Mesenchymal stem cell (in vitro differentiated cells and primary cell): Measurements from ENCODE around the gene AQP12A.

Experiments
- DNase-seq: peaks from one replicate; pipeline ENCODE4 v3.0.0-alpha.2; 2013
- H2AFZ ChIP-seq: one replicate; pipeline ENCODE4 v1.6.1; 2013; ENCODE audit warnings: low read depth, mild to moderate bottlenecking, control low read depth, inconsistent platforms, low read length, moderate library complexity
- H2AK5ac ChIP-seq: 2 replicates; pipeline ENCODE4 v1.6.1; 2013; ENCODE audit warnings: low read length, moderate library complexity, mild to moderate bottlenecking, inconsistent platforms; ENCODE audit not compliant: severe bottlenecking
- H2BK120ac ChIP-seq: one replicate; pipeline ENCODE4 v1.6.1; 2013; ENCODE audit warnings: low read depth, mild to moderate bottlenecking, inconsistent platforms, low read length, moderate library complexity
- H2BK12ac ChIP-seq, 2 experiments: one replicate each; pipeline ENCODE4 v1.6.1; 2013; ENCODE audit warnings: inconsistent platforms in 2 of 2, low read length in 2 of 2, mild to moderate bottlenecking in 2 of 2, moderate library complexity in 2 of 2, control low read depth in 1 of 2
- H2BK15ac ChIP-seq: one replicate; pipeline ENCODE4 v1.6.1; 2013; ENCODE audit warnings: mild to moderate bottlenecking, low read depth, inconsistent platforms; ENCODE audit not compliant: poor library complexity, severe bottlenecking
- H2BK5ac ChIP-seq: 2 replicates; pipeline ENCODE4 v1.6.1; 2013; ENCODE audit warnings: low read depth, mild to moderate bottlenecking, low read length, control low read depth, inconsistent platforms; ENCODE audit not compliant: poor library complexity, severe bottlenecking
- H3K14ac ChIP-seq, 2 experiments: one replicate each; pipeline ENCODE4 v1.6.1; 2013; ENCODE audit warnings: inconsistent platforms in 2 of 2, low read length in 2 of 2, control low read depth in 1 of 2, mild to moderate bottlenecking in 1 of 2, moderate library complexity in 1 of 2
- H3K18ac ChIP-seq, 2 experiments: one replicate each; pipeline ENCODE4 v1.6.1; 2013; ENCODE audit warnings: inconsistent platforms in 2 of 2, low read length in 2 of 2, control low read depth in 1 of 2, low read depth in 1 of 2, mild to moderate bottlenecking in 1 of 2
- H3K23ac ChIP-seq, 2 experiments: one replicate each; pipeline ENCODE4 v1.6.1; 2013; ENCODE audit warnings: inconsistent platforms in 2 of 2, low read length in 2 of 2, mild to moderate bottlenecking in 2 of 2, moderate library complexity in 2 of 2, control low read depth in 1 of 2
- H3K27ac ChIP-seq: 2 replicates; pipeline ENCODE4 v1.5.1; 2013; ENCODE audit warnings: mild to moderate bottlenecking, moderate library complexity, low read length, control low read depth, inconsistent platforms; ENCODE audit not compliant: poor library complexity, severe bottlenecking
- H3K27me3 ChIP-seq, 2 experiments: 2 replicates each; pipeline versions ENCODE4 v1.6.1 to v1.7.0; 2013; ENCODE audit warnings: low read length in 2 of 2, mild to moderate bottlenecking in 2 of 2, moderate library complexity in 2 of 2, control low read depth in 1 of 2, inconsistent platforms in 1 of 2; ENCODE audit not compliant: control insufficient read depth in 1 of 2, insufficient read depth in 1 of 2
- H3K36me3 ChIP-seq, 2 experiments: 2 replicates each; pipeline versions ENCODE4 v1.6.1 to v1.7.0; 2013; ENCODE audit warnings: low read length in 2 of 2, control low read depth in 1 of 2, inconsistent platforms in 1 of 2, low read depth in 1 of 2, mild to moderate bottlenecking in 1 of 2; ENCODE audit not compliant: insufficient read depth in 2 of 2, control insufficient read depth in 1 of 2
- H3K4ac ChIP-seq, 2 experiments: one replicate each; pipeline ENCODE4 v1.6.1; 2013; ENCODE audit warnings: inconsistent platforms in 2 of 2, low read length in 2 of 2, mild to moderate bottlenecking in 2 of 2, moderate library complexity in 2 of 2, control low read depth in 1 of 2, low read depth in 1 of 2
- H3K4me1 ChIP-seq: 2 replicates; pipeline ENCODE4 v1.6.1; 2013; ENCODE audit warnings: low read depth, low read length, control low read depth; ENCODE audit not compliant: control insufficient read depth, insufficient read depth
- H3K4me2 ChIP-seq: 2 replicates; pipeline ENCODE4 v1.6.1; 2013; ENCODE audit warnings: low read length, mild to moderate bottlenecking, inconsistent platforms; ENCODE audit not compliant: poor library complexity, severe bottlenecking
- H3K4me3 ChIP-seq, 2 experiments: 2 replicates each; pipeline versions ENCODE4 v1.5.1 to v1.7.0; 2013; ENCODE audit warnings: low read length in 2 of 2, mild to moderate bottlenecking in 2 of 2, control low read depth in 1 of 2, low read depth in 1 of 2; ENCODE audit not compliant: insufficient read depth in 1 of 2
- H3K79me1 ChIP-seq: replicated peaks from 2 replicates; pipeline ENCODE4 v1.6.1; 2013; ENCODE audit warnings: mild to moderate bottlenecking, control low read depth, low read length, inconsistent platforms; ENCODE audit not compliant: poor library complexity, severe bottlenecking
- H3K9ac ChIP-seq: 2 replicates; pipeline ENCODE4 v1.7.0; 2013; ENCODE audit warnings: mild to moderate bottlenecking, low read length, moderate library complexity
- H3K9me3 ChIP-seq: 2 replicates; pipeline ENCODE4 v1.7.0; 2013; ENCODE audit warnings: mild to moderate bottlenecking, low read length; ENCODE audit not compliant: control insufficient read depth
- H4K8ac ChIP-seq: one replicate; pipeline ENCODE4 v1.6.1; 2013; ENCODE audit warnings: inconsistent platforms, mild to moderate bottlenecking, low read length, moderate library complexity
- H4K91ac ChIP-seq: one replicate; pipeline ENCODE4 v1.6.1; 2013; ENCODE audit warnings: mild to moderate bottlenecking, low read length, inconsistent platforms
- WGBS: methylation state at CpG from one replicate; pipeline ENCODE4 v1.1.7; 2013; ENCODE audit warnings: mixed read lengths; 5-methylcytosine and 5-hydroxymethylcytosine counted together

The AQP12A gene

GRCh38 chr2:240687045-240687740, 4.5 kb upstream of the AQP12A start:
- H2BK12ac ChIP-seq: no peak overlapping the region
- no peak overlapping the region for H3K14ac ChIP-seq
- WGBS: 75% methylated on average over 17 of the region's 20 CpGs
- H3K4me3 ChIP-seq: no peak overlapping the region
- no peak overlapping the region for H3K4me2 ChIP-seq
- no peaks in the 10 kb centered on the region for H3K4me1 ChIP-seq
- no peak overlapping the region for H3K23ac ChIP-seq
- no peak overlapping the region for H4K91ac ChIP-seq
- H3K9ac ChIP-seq: no peak overlapping the region
- DNase-seq: no peak
- H3K79me1 ChIP-seq: no peaks in the 10 kb centered on the region
- no peak overlapping the region for H2AK5ac ChIP-seq
- H2BK15ac ChIP-seq: no peak overlapping the region
- H3K27me3 ChIP-seq: peaks cover 4 to 37% of the 10 kb centered on the region in 2 experiments
- no peaks in the 10 kb centered on the region for H3K9me3 ChIP-seq
- H2BK120ac ChIP-seq: no peak overlapping the region
- H3K4ac ChIP-seq: no peak overlapping the region
- no peak overlapping the region for H2AFZ ChIP-seq
- H2BK5ac ChIP-seq: no peak overlapping the region
- no peaks in the 10 kb centered on the region for H3K36me3 ChIP-seq
- no peak overlapping the region for H3K18ac ChIP-seq
- no peak overlapping the region for H3K27ac ChIP-seq
- no peak overlapping the region for H4K8ac ChIP-seq

GRCh38 chr2:240687741-240688552, 3.7 kb upstream of the AQP12A start:
- H3K27me3 ChIP-seq: peaks cover 4 to 37% of the 10 kb centered on the region in 2 experiments
- no peak overlapping the region for H4K91ac ChIP-seq
- H3K79me1 ChIP-seq: no peaks in the 10 kb centered on the region
- no peak overlapping the region for H2BK120ac ChIP-seq
- no peak overlapping the region for H3K23ac ChIP-seq
- WGBS: 84% methylated on average over 14 of the region's 14 CpGs
- no peaks in the 10 kb centered on the region for H3K4me1 ChIP-seq
- no peak overlapping the region for H3K4me2 ChIP-seq
- no peak overlapping the region for H2AK5ac ChIP-seq
- no peak overlapping the region for H2BK15ac ChIP-seq
- H2BK5ac ChIP-seq: no peak overlapping the region
- H3K36me3 ChIP-seq: no peaks in the 10 kb centered on the region
- no peak overlapping the region for H3K4me3 ChIP-seq
- no peak overlapping the region for H2BK12ac ChIP-seq
- no peaks in the 10 kb centered on the region for H3K9me3 ChIP-seq
- no peak overlapping the region for H3K4ac ChIP-seq
- H3K9ac ChIP-seq: no peak overlapping the region
- no peak overlapping the region for H3K27ac ChIP-seq
- H3K18ac ChIP-seq: no peak overlapping the region
- peak overlapping the region in 1 of 2 experiments; percentile 41 for H3K14ac ChIP-seq
- no peak overlapping the region for H4K8ac ChIP-seq
- DNase-seq: no peak
- H2AFZ ChIP-seq: no peak overlapping the region

- H2BK12ac ChIP-seq: no peak overlapping the region
- H3K14ac ChIP-seq: no peak overlapping the region
- no peaks in the 10 kb centered on the region for H3K4me1 ChIP-seq
- H3K23ac ChIP-seq: no peak overlapping the region
- no peak overlapping the region for H3K4me3 ChIP-seq
- no peaks in the 10 kb centered on the region for H3K9me3 ChIP-seq
- H2BK15ac ChIP-seq: no peak overlapping the region
- no peak overlapping the region for H3K18ac ChIP-seq
- no peak overlapping the region for H3K4ac ChIP-seq
- DNase-seq: no peak
- no peak overlapping the region for H3K4me2 ChIP-seq
- no peak overlapping the region for H2BK120ac ChIP-seq
- no peak overlapping the region for H2AK5ac ChIP-seq
- H3K36me3 ChIP-seq: no peaks in the 10 kb centered on the region
- H4K8ac ChIP-seq: no peak overlapping the region
- no peak overlapping the region for H3K9ac ChIP-seq
- peaks cover 4 to 37% of the 10 kb centered on the region in 2 experiments for H3K27me3 ChIP-seq
- no peaks in the 10 kb centered on the region for H3K79me1 ChIP-seq
- H4K91ac ChIP-seq: no peak overlapping the region
- WGBS: 89% methylated on average over 9 of the region's 9 CpGs
- H2BK5ac ChIP-seq: no peak overlapping the region
- H3K27ac ChIP-seq: no peak overlapping the region
- H2AFZ ChIP-seq: no peak overlapping the region
These were observed 3.1 kb upstream of the AQP12A start for GRCh38 chr2:240688553-240688919.

- Histone ChIP-seq H3K23ac (no peak overlapping the region), H3K14ac (no peak overlapping the region), H3K18ac (no peak overlapping the region), H2BK12ac (no peak overlapping the region), H2BK5ac (no peak overlapping the region), H3K4me2 (no peak overlapping the region), H3K9me3 (no peaks in the 10 kb centered on the region), H4K91ac (no peak overlapping the region), H2BK15ac (no peak overlapping the region), H4K8ac (no peak overlapping the region), H3K4me1 (no peaks in the 10 kb centered on the region), H3K9ac (no peak overlapping the region), H3K79me1 (no peaks in the 10 kb centered on the region), H3K4ac (no peak overlapping the region), H3K27me3 (peaks cover 4 to 30% of the 10 kb centered on the region in 2 experiments), H2BK120ac (no peak overlapping the region), H3K27ac (no peak overlapping the region), H2AK5ac (no peak overlapping the region), H2AFZ (no peak overlapping the region), H3K36me3 (no peaks in the 10 kb centered on the region), H3K4me3 (no peak overlapping the region)
- WGBS: 62% methylated on average over 10 of the region's 11 CpGs
- no peak for DNase-seq
These were observed 1.7 kb upstream of the AQP12A start for GRCh38 chr2:240689975-240690374.
